Astrocyte (in vitro differentiated cells and primary cell): ENCODE data around the gene CSNK1G3. TPM values are rescaled to one million over a fixed set of nuclear protein-coding genes. Genes with fewer than 3 reads are reported as not detected.

ENCODE experiments used
- DNase-seq: peaks from one replicate; pipeline ENCODE4 v3.0.0-alpha.2; 2010; ENCODE audit warnings: low read depth
- FAIRE-seq: peaks from 2 replicates; lab custom pipeline; 2011; peaks lifted over from hg19 to GRCh38; lab: Jason Lieb, UNC
- H2AFZ ChIP-seq: 2 replicates; pipeline ENCODE4 v1.6.0; 2012; ENCODE audit warnings: low read depth, low read length, inconsistent platforms
- H3K27ac ChIP-seq: 2 replicates; pipeline ENCODE4 v1.5.1; 2011; ENCODE audit warnings: low read depth, low read length, inconsistent platforms
- H3K27me3 ChIP-seq: 2 replicates; pipeline ENCODE4 v1.6.0; 2011; ENCODE audit warnings: low read length, inconsistent platforms; ENCODE audit not compliant: insufficient read depth
- H3K36me3 ChIP-seq: 2 replicates; pipeline ENCODE4 v1.5.1; 2011; ENCODE audit warnings: low read length, inconsistent platforms; ENCODE audit not compliant: insufficient read depth
- H3K4me1 ChIP-seq: 2 replicates; pipeline ENCODE4 v1.5.1; 2011; ENCODE audit warnings: low read length, inconsistent platforms; ENCODE audit not compliant: insufficient read depth
- H3K4me2 ChIP-seq: 2 replicates; pipeline ENCODE4 v1.6.0; 2012; ENCODE audit warnings: low read length, inconsistent platforms
- H3K4me3 ChIP-seq: 2 replicates; pipeline ENCODE4 v1.5.1; 2011; ENCODE audit warnings: low read depth, mild to moderate bottlenecking, low read length, inconsistent platforms; ENCODE audit not compliant: insufficient read depth
- H3K79me2 ChIP-seq: 2 replicates; pipeline ENCODE4 v1.6.0; 2012; ENCODE audit warnings: mild to moderate bottlenecking, low read length, inconsistent platforms; ENCODE audit not compliant: insufficient read depth
- H3K9ac ChIP-seq: 2 replicates; pipeline ENCODE4 v1.6.0; 2012; ENCODE audit warnings: mild to moderate bottlenecking, low read length, inconsistent platforms
- H3K9me3 ChIP-seq: 2 replicates; pipeline ENCODE4 v1.5.1; 2012; ENCODE audit warnings: low read depth, mild to moderate bottlenecking, low read length, inconsistent platforms; ENCODE audit not compliant: insufficient read depth
- H4K20me1 ChIP-seq: 2 replicates; pipeline ENCODE4 v1.6.0; 2012; ENCODE audit warnings: low read length, inconsistent platforms; ENCODE audit not compliant: insufficient read depth
- H3K27ac Mint-ChIP-seq: one replicate; pipeline ENCODE4 v1.8.0; 2021; ENCODE audit warnings: mild to moderate bottlenecking, mixed read lengths; ENCODE audit not compliant: unreplicated experiment
- H3K27me3 Mint-ChIP-seq: one replicate; pipeline ENCODE4 v1.8.0; 2021; ENCODE audit warnings: low read depth, mixed read lengths; ENCODE audit not compliant: unreplicated experiment
- H3K36me3 Mint-ChIP-seq: one replicate; pipeline ENCODE4 v1.8.0; 2021; ENCODE audit warnings: low read depth, mixed read lengths; ENCODE audit not compliant: unreplicated experiment
- H3K4me1 Mint-ChIP-seq: one replicate; pipeline ENCODE4 v1.8.0; 2021; ENCODE audit warnings: low read depth, mixed read lengths; ENCODE audit not compliant: unreplicated experiment
- H3K4me3 Mint-ChIP-seq: one replicate; pipeline ENCODE4 v1.8.0; 2021; ENCODE audit warnings: mild to moderate bottlenecking, moderate library complexity, mixed read lengths; ENCODE audit not compliant: unreplicated experiment
- H3K9me3 Mint-ChIP-seq: one replicate; pipeline ENCODE4 v1.8.0; 2021; ENCODE audit warnings: mild to moderate bottlenecking, mixed read lengths; ENCODE audit not compliant: unreplicated experiment
- CTCF ChIP-seq: IDR thresholded peaks from 2 replicates; pipeline ENCODE4 v1.5.1; 2011; ENCODE audit warnings: low read depth, mild to moderate bottlenecking, inconsistent platforms, low read length, moderate library complexity; ENCODE audit not compliant: insufficient read depth
- EZH2 ChIP-seq: IDR thresholded peaks from 2 replicates; pipeline ENCODE4 v1.6.1; 2012; ENCODE audit warnings: mild to moderate bottlenecking, low read length, inconsistent platforms; ENCODE audit not compliant: insufficient read depth
- total RNA-seq: library from RNA; stranded (reverse); gene quantifications from 2 replicates; pipeline ENCODE4 v1.2.1, GENCODE V29; 2021

Gene CSNK1G3
- total RNA-seq, 1 donor from 2014 or later = 59.4 TPM

- H3K9me3 ChIP-seq = no peaks in the 10 kb centered on the region
- peaks cover 7% of the 10 kb centered on the region for H3K36me3 Mint-ChIP-seq
- no peak overlapping the region for H3K27ac Mint-ChIP-seq
- no peaks in the 10 kb centered on the region for H3K9me3 Mint-ChIP-seq
- H3K9ac ChIP-seq = no peak overlapping the region
- no peaks in the 10 kb centered on the region for H3K4me1 ChIP-seq
- FAIRE-seq (no peak), DNase-seq (peak; percentile 8)
- H3K27ac ChIP-seq = no peak overlapping the region
- no peak overlapping the region for H2AFZ ChIP-seq
- no peak overlapping the region for H3K4me3 Mint-ChIP-seq
- peaks cover 3% of the 10 kb centered on the region for H3K36me3 ChIP-seq
- H3K4me3 ChIP-seq = no peak overlapping the region
- no peaks in the 10 kb centered on the region for H3K27me3 Mint-ChIP-seq
- H3K79me2 ChIP-seq = peaks cover 30% of the 10 kb centered on the region
- H4K20me1 ChIP-seq = peaks cover 26% of the 10 kb centered on the region
- TF ChIP-seq EZH2 (no peak), CTCF (no peak)
- H3K4me1 Mint-ChIP-seq = peaks cover 13% of the 10 kb centered on the region
- H3K4me2 ChIP-seq = no peak overlapping the region
- H3K27me3 ChIP-seq = no peaks in the 10 kb centered on the region
Observed at GRCh38 chr5:123571927-123572326, 60.0 kb downstream of the CSNK1G3 start.

DNA sequence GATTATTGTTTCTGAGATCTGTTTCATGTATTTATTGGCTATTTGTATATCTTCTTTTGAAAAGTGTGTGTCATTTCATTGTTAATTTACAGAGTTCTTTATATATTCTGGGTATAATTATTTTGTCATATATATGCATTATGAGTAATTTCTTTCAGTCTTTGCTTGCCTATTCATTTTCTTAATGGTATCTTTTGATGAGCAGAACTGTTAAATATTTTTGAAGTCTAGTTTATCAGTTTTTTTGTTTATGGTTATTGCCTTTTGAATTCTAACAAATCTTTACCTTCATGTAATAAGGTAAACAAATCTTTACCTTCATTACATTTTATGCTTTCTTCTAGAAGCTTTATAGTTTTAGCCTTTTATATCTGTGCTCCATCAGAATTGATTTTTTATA is 66.4 kb downstream of the CSNK1G3 start:
- H3K4me1 Mint-ChIP-seq = peaks cover 5% of the 10 kb centered on the region
- peaks cover 11% of the 10 kb centered on the region for H3K36me3 ChIP-seq
- no peak for FAIRE-seq
- no peaks in the 10 kb centered on the region for H3K27me3 Mint-ChIP-seq
- no peak overlapping the region for H3K4me2 ChIP-seq
- no peaks in the 10 kb centered on the region for H4K20me1 ChIP-seq
- H3K9ac ChIP-seq = no peak overlapping the region
- no peak overlapping the region for H3K4me3 Mint-ChIP-seq
- no peaks in the 10 kb centered on the region for H3K79me2 ChIP-seq
- H3K27ac Mint-ChIP-seq = no peak overlapping the region
- H3K4me1 ChIP-seq = no peaks in the 10 kb centered on the region
- H3K9me3 Mint-ChIP-seq = no peaks in the 10 kb centered on the region
- peaks cover 7% of the 10 kb centered on the region for H3K36me3 Mint-ChIP-seq
- no peak overlapping the region for H2AFZ ChIP-seq
- H3K9me3 ChIP-seq = no peaks in the 10 kb centered on the region
- TF ChIP-seq EZH2 (no peak), CTCF (no peak)
- no peak overlapping the region for H3K4me3 ChIP-seq
- H3K27me3 ChIP-seq = no peaks in the 10 kb centered on the region
- H3K27ac ChIP-seq = no peak overlapping the region
- no peak for DNase-seq

DNA sequence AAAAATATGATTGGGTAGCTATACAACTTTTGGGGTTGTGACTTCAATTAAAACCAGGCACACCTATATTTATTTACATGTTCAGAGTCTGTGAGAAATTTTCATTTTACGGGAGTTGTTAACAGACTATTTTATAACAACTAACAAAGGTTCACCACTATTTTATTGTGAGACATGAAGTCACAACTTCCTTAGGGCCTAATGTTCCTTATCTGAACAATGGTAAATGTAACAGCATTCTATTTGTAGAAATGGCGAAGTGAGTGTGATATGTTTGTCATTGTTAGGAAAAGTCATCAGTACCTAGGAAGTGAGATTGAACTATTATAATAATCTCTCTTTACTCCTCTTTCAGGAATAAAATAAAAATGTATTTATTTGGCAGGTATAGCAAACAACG is 67.4 kb downstream of the CSNK1G3 start:
- H3K79me2 ChIP-seq = no peaks in the 10 kb centered on the region
- no peaks in the 10 kb centered on the region for H3K27me3 ChIP-seq
- no peak overlapping the region for H2AFZ ChIP-seq
- Mint-ChIP-seq H3K27me3 (no peaks in the 10 kb centered on the region), H3K36me3 (peaks cover 10% of the 10 kb centered on the region), H3K27ac (no peak overlapping the region), H3K4me3 (no peak overlapping the region), H3K4me1 (peaks cover 5% of the 10 kb centered on the region), H3K9me3 (no peaks in the 10 kb centered on the region)
- no peak overlapping the region for H3K4me2 ChIP-seq
- H3K4me3 ChIP-seq = no peak overlapping the region
- no peak overlapping the region for H3K27ac ChIP-seq
- no peak for DNase-seq
- no peaks in the 10 kb centered on the region for H4K20me1 ChIP-seq
- FAIRE-seq = no peak
- no peak for TF ChIP-seq EZH2
- no peak for TF ChIP-seq CTCF
- no peaks in the 10 kb centered on the region for H3K4me1 ChIP-seq
- H3K9ac ChIP-seq = no peak overlapping the region
- peaks cover 11% of the 10 kb centered on the region for H3K36me3 ChIP-seq
- no peaks in the 10 kb centered on the region for H3K9me3 ChIP-seq
